HepG2 (cell line): Measurements from ENCODE around the gene OR6C75. TPM values are rescaled to one million over a fixed set of nuclear protein-coding genes. Genes with fewer than 3 reads are reported as not detected.
"Not testable (repeated sequence)": the region's sequence is repeated elsewhere in the genome, so short reads cannot be mapped to it uniquely, and the experiment has no call there.

Experiments used
- ATAC-seq: fragments of 200-7000 bp; cut with Tn5 transposase; 3 replicates; pipeline ENCODE4 v1.9.1; 2020; ENCODE audit warnings: mild to moderate bottlenecking, moderate library complexity
- BruUV-seq: library from RNA; stranded (reverse); fragments of 400-500 nt; replicated peaks from 2 replicates; lab custom pipeline; 2021; lab: Mats Ljungman, UMichigan
- CTCF ChIA-PET: fragments of 300-600 bp; formaldehyde crosslinking; extraction: SDS; loops from one replicate; lab custom pipeline; 2021; ENCODE audit warnings: low total read pairs, inconsistent platforms, low intra/inter-chr PET ratio; lab: Yijun Ruan, JAX
- POLR2A ChIA-PET: fragments of 350-600 bp; sonication (Branson Sonifier 250); formaldehyde crosslinking; loops from one replicate; lab custom pipeline; 2020; ENCODE audit warnings: antibody characterized with exemption, inconsistent platforms; lab: Yijun Ruan, JAX
- DNase-seq: peaks from one replicate; pipeline ENCODE4 v3.0.0-alpha.2; 2015; ENCODE audit warnings: low spot score
- FAIRE-seq: peaks from 3 replicates; lab custom pipeline; 2011; peaks lifted over from hg19 to GRCh38; lab: Jason Lieb, UNC
- H2AFZ ChIP-seq: one replicate; pipeline ENCODE4 v1.6.1; 2011; ENCODE audit warnings: low read length, inconsistent platforms
- H3K27ac ChIP-seq: fragments of 300-600 bp; 3 replicates; pipeline ENCODE4 v1.8.0; 2011; ENCODE audit warnings: mixed run types, mild to moderate bottlenecking, mixed read lengths, low read length, inconsistent platforms; ENCODE audit not compliant: insufficient read depth; ENCODE audit errors: extremely low read length
- H3K27me3 ChIP-seq, 2 experiments: fragments of 200-600 bp in 1 of 2; 2 replicates in 1 of 2; 3 replicates in 1 of 2; pipeline versions ENCODE4 v1.6.0 to v1.8.0; 2011; ENCODE audit warnings: low read length in 2 of 2, mild to moderate bottlenecking in 2 of 2, moderate library complexity in 2 of 2, inconsistent platforms in 1 of 2; ENCODE audit not compliant: insufficient read depth in 2 of 2, control insufficient read depth in 1 of 2
- H3K36me3 ChIP-seq, 2 experiments: fragments of 200-600 bp in 1 of 2; replicated peaks in 1 of 2; 2 replicates in 1 of 2; 3 replicates in 1 of 2; pipeline versions ENCODE4 v1.5.1 to v1.8.0; 2011; ENCODE audit warnings: low read length in 2 of 2, inconsistent platforms in 1 of 2; ENCODE audit not compliant: insufficient read depth in 2 of 2, control insufficient read depth in 1 of 2
- H3K4me1 ChIP-seq: 2 replicates; pipeline ENCODE4 v1.5.1; 2012; ENCODE audit warnings: low read length, inconsistent platforms; ENCODE audit not compliant: insufficient read depth
- H3K4me2 ChIP-seq: 2 replicates; pipeline ENCODE4 v1.6.0; 2011; ENCODE audit warnings: low read depth, low read length, inconsistent platforms
- H3K4me3 ChIP-seq, 3 experiments: fragments of 200-600 bp in 1 of 3; sonication (generic), shearing (Covaris generic) in 1 of 3; replicated peaks in 1 of 3; 2 replicates each; pipeline ENCODE4 v1.5.1; 2011 to 2016; ENCODE audit warnings: low read length in 3 of 3, inconsistent platforms in 2 of 3, low read depth in 2 of 3, mild to moderate bottlenecking in 2 of 3, control low read depth in 1 of 3, mixed read lengths in 1 of 3; ENCODE audit not compliant: insufficient read depth in 1 of 3
- H3K79me2 ChIP-seq: one replicate; pipeline ENCODE4 v1.6.1; 2011; ENCODE audit warnings: low read length, inconsistent platforms; ENCODE audit not compliant: insufficient read depth
- H3K9ac ChIP-seq: 2 replicates; pipeline ENCODE4 v1.6.0; 2011; ENCODE audit warnings: mild to moderate bottlenecking, low read depth, low read length, inconsistent platforms; ENCODE audit not compliant: insufficient read depth
- H3K9me3 ChIP-seq: 2 replicates; pipeline ENCODE4 v1.5.1; 2012; ENCODE audit warnings: mild to moderate bottlenecking, low read length
- H4K20me1 ChIP-seq: 2 replicates; pipeline ENCODE4 v1.6.0; 2011; ENCODE audit warnings: inconsistent platforms, mild to moderate bottlenecking, low read length, moderate library complexity; ENCODE audit not compliant: insufficient read depth
- CTCF ChIP-seq: sonication (generic); formaldehyde crosslinking; IDR thresholded peaks from 2 replicates; pipeline ENCODE4 v1.5.0; 2020; ENCODE audit warnings: mild to moderate bottlenecking, missing genetic modification reagents, moderate library complexity
- GABPB1 ChIP-seq: IDR thresholded peaks from 2 replicates; pipeline ENCODE4 v1.6.1; 2016; ENCODE audit warnings: mild to moderate bottlenecking, missing genetic modification reagents, moderate library complexity, missing compliant biosample characterization
- NR2C2 ChIP-seq: sonication (generic); formaldehyde crosslinking; IDR thresholded peaks from 2 replicates; pipeline ENCODE4 v1.4.0; 2020; ENCODE audit warnings: missing genetic modification reagents, mild to moderate bottlenecking, moderate library complexity, borderline replicate concordance
- NR2F6 ChIP-seq, 2 experiments: IDR thresholded peaks; 2 replicates each; pipeline ENCODE4 v1.6.1; 2016; ENCODE audit warnings: antibody characterized with exemption in 1 of 2, mild to moderate bottlenecking in 1 of 2
- STAG1 ChIP-seq: sonication (generic); formaldehyde crosslinking; IDR thresholded peaks from 2 replicates; pipeline ENCODE4 v1.4.0; 2020; ENCODE audit warnings: missing genetic modification reagents
- TFAP4 ChIP-seq: sonication (generic); IDR thresholded peaks from 2 replicates; pipeline ENCODE4 v1.6.1; 2016; ENCODE audit warnings: low read depth, borderline replicate concordance
- WGBS: methylation state at CpG from one replicate; pipeline ENCODE4 v1.1.6; 2017; ENCODE audit warnings: low lambda C conversion rate; 5-methylcytosine and 5-hydroxymethylcytosine counted together
- in situ Hi-C: cut with HindIII; loops from 2 replicates; pipeline ENCODE4 v1.10.0; 2017; ENCODE audit warnings: low pct_unique_long_range_greater_than_20kb; ENCODE audit not compliant: extremely low pct_ligation_motif_present
- intact Hi-C: fragments of 100-400 bp; cut with micrococcal nuclease; formaldehyde crosslinking; loops from one replicate; pipeline ENCODE4 v1.10.0; 2022; ENCODE audit not compliant: unreplicated experiment
- polyA plus RNA-seq, 8 experiments: library from polyadenylated mRNA; depleted of rRNA in 3 of 8; stranded (reverse) in 7 of 8; unstranded in 1 of 8; fragments of >200 nt; fragmentation: Illumina TruSeq in 4 of 8; extraction: Trizol in 4 of 8; gene quantifications; 2 replicates each; pipeline versions ENCODE4 v1.2.1 to v1.2.3, GENCODE V29; 2011 to 2016; ENCODE audit warnings: low read depth in 4 of 8, missing spikeins in 1 of 8, mixed read lengths in 1 of 8; ENCODE audit not compliant: insufficient read depth in 1 of 8
- total RNA-seq, 5 experiments: library from RNA; depleted of rRNA; stranded (reverse); fragments of >200 nt; fragmentation: Illumina TruSeq; extraction: Trizol; gene quantifications; 2 replicates each; pipeline ENCODE4 v1.2.3, GENCODE V29; 2016; ENCODE audit warnings: low read depth in 1 of 5
- TF ChIP-seq, protein P1 (sequence below): sonication (generic); formaldehyde crosslinking; IDR thresholded peaks from 2 replicates; pipeline ENCODE4 v1.5.1; 2020; ENCODE audit warnings: mild to moderate bottlenecking, missing genetic modification reagents, moderate library complexity

The OR6C75 gene
- total and polyA plus RNA-seq, 2 of the 13 experiments (the other 11 are each of a cell fraction or from before 2014, with no cell fraction given) = not detected

GRCh38 chr12:55413498-55414388 is 51.0 kb downstream of the OR6C75 start:
- H3K4me1 ChIP-seq, DNase-seq, BruUV-seq, H3K9ac ChIP-seq, H4K20me1 ChIP-seq, H3K9me3 ChIP-seq, H2AFZ ChIP-seq, POLR2A ChIA-PET, CTCF ChIA-PET, intact Hi-C loops, H3K4me3 ChIP-seq, FAIRE-seq, H3K36me3 ChIP-seq, in situ Hi-C loops, H3K27me3 ChIP-seq, H3K4me2 ChIP-seq, H3K27ac ChIP-seq, H3K79me2 ChIP-seq: not testable (repeated sequence)
- 100% methylated on average over 2 of the region's 6 CpGs for WGBS
- TF ChIP-seq STAG1 (CRISPR knock-in tag) (peak; percentile 28), CTCF (CRISPR knock-in tag) (peak; percentile 17; the same call in 1 of the 2 replicates)
- ATAC-seq = peak; percentile 60

GRCh38 chr12:55414396-55414823 is 51.6 kb downstream of the OR6C75 start:
- peak; percentile 15 for FAIRE-seq
- not testable (repeated sequence) for H3K4me1 ChIP-seq

More at GRCh38 chr12:55414396-55414823, 51.6 kb downstream of the OR6C75 start:
- POLR2A ChIA-PET; H4K20me1 ChIP-seq; BruUV-seq; H3K27ac ChIP-seq; H2AFZ ChIP-seq; in situ Hi-C loops; intact Hi-C loops; H3K36me3 ChIP-seq; DNase-seq; H3K9me3 ChIP-seq; H3K9ac ChIP-seq; CTCF ChIA-PET; H3K79me2 ChIP-seq; H3K27me3 ChIP-seq; TF ChIP-seq NR2F6 (IDR thresholded peaks at IDR 0.05): not testable (repeated sequence)
- TF ChIP-seq GABPB1 = 0 out of 2 replicates have a peak, but pooled peaks have one; percentile 24
- peak; percentile 65; the same call in 1 of the 2 replicates for TF ChIP-seq TFAP4
- TF ChIP-seq NR2F6 (CRISPR knock-in tag; IDR thresholded peaks at IDR 0.05) = peak; percentile 35; the same call in 1 of the 2 replicates
- peak; percentile 50; the same call in 1 of the 2 replicates for TF ChIP-seq NR2C2 (CRISPR knock-in tag)
- TF ChIP-seq, protein P1, sequence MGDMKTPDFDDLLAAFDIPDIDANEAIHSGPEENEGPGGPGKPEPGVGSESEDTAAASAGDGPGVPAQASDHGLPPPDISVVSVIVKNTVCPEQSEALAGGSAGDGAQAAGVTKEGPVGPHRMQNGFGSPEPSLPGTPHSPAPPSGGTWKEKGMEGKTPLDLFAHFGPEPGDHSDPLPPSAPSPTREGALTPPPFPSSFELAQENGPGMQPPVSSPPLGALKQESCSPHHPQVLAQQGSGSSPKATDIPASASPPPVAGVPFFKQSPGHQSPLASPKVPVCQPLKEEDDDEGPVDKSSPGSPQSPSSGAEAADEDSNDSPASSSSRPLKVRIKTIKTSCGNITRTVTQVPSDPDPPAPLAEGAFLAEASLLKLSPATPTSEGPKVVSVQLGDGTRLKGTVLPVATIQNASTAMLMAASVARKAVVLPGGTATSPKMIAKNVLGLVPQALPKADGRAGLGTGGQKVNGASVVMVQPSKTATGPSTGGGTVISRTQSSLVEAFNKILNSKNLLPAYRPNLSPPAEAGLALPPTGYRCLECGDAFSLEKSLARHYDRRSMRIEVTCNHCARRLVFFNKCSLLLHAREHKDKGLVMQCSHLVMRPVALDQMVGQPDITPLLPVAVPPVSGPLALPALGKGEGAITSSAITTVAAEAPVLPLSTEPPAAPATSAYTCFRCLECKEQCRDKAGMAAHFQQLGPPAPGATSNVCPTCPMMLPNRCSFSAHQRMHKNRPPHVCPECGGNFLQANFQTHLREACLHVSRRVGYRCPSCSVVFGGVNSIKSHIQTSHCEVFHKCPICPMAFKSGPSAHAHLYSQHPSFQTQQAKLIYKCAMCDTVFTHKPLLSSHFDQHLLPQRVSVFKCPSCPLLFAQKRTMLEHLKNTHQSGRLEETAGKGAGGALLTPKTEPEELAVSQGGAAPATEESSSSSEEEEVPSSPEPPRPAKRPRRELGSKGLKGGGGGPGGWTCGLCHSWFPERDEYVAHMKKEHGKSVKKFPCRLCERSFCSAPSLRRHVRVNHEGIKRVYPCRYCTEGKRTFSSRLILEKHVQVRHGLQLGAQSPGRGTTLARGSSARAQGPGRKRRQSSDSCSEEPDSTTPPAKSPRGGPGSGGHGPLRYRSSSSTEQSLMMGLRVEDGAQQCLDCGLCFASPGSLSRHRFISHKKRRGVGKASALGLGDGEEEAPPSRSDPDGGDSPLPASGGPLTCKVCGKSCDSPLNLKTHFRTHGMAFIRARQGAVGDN (CRISPR knock-in tag) = peak; percentile 10; the same call in 1 of the 2 replicates
- peak; percentile 84 for ATAC-seq
- peak overlapping the region in 1 of 3 experiments; percentile 23; a peak in 1 of 6 replicates for H3K4me3 ChIP-seq
- no CpG with 5 or more reads among the region's 11 CpGs for WGBS
- peak overlapping the region; percentile 47 for H3K4me2 ChIP-seq
